CD4-positive, alpha-beta T cell treated with Interferon gamma for 1 hour (primary cell): ENCODE data around the gene LY86.

Source experiments
- DNase-seq: peaks from one replicate; pipeline ENCODE4 v3.0.0-alpha.2; 2020

Gene LY86

GRCh38 chr6:6570929-6571671 lies 17.4 kb upstream of the LY86 start:
- no peak for DNase-seq

DNA sequence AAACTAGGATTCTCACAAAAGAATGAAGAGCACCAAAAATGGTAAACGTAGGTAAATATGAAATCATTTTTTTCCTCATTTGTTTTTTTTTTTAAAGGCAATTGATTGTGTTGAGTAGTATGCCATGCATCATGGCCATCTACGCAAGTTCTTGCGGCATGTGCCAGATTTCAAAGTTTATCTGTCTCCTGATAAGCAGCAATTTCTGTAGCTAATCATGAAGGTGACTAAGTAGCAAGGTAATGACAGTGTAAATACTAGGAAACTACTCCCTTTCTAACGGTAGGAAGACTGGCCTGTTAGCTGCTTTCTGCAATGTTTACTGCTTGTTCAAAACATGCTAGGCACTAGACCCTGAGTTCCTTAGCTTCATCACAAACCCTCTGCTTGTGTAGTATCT lies 13.4 kb upstream of the LY86 start:
- DNase-seq, result no peak

DNA sequence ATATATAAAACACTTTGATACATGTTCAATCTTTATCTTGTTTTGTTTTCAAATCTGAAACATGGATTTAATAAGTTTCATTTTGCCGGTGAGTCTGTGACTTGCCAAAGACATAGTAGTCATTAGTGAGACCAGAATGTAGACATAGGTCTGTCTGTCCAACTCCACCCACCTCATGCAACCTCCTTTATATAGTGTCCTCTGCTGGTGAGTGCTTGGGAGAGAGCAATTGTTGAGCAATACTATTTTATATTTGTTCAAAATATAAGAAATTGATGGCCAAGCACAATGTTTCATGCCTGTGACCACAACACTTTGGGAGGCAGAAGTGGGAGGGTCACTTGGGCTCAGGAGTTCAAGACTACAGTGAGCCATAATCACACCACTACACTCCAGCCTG lies 10.8 kb upstream of the LY86 start:
- DNase-seq, result no peak

DNA sequence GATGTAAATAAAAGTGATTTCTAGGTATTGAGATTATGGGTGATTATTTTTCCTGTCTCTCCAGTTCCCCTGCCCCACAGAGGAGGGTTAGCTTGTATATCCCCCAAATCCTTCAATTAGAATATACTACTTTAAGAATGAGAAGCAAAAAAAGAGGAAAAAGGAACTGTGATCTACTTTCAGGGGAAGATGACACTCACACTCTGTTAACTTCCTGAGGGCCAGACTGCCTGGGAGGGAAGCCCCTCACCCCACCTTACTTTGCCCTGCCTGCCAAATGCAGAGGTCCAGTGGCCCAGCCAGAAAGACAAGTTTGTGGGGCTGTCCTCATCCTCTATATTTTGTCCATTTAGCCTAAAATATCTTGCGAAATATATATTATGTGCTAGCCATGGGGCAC lies 9.2 kb upstream of the LY86 start:
- no peak for DNase-seq

- no peak for DNase-seq
Measured at GRCh38 chr6:6580225-6580856, 8.2 kb upstream of the LY86 start.

DNA sequence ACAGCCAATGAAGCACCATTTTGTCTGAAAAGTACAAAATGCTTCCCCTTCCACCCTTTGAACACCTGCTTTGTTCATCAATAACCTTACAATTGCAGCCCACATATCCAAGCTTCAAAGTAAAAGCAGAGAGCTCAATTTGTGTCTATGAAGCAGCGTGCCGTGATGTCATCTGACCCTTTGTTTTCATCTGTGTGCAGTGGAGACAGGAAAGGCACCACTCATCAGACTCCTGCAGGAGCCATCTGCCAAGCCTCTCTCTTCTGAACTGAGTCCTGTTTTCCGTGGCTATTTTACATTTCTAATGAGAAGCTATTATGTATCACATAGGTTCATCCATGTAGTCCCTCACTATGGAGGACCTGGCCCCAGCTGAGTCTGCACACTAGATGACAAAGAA lies 7.5 kb upstream of the LY86 start:
- peak; percentile 23 for DNase-seq

- DNase-seq, result no peak
Measured at GRCh38 chr6:6582131-6582530, 6.4 kb upstream of the LY86 start.

DNA sequence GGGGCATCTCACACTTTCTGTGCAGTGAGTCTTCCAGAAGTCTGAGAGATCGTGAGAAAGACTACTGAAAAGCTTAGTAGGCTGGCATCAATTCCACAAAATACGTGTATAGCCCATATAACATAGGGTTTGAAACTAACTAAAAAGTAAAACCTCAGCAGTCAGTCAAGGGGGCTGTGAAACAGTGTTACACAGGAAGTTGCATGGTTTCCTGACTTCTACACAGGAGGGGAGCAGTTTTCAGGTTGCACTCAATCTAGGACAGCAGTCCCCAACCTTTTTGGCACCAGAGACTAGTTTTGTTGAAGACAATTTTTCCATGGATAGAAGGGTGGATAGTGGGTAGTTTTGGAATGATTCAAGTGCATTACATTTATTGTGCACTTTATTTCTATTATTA lies 4.7 kb upstream of the LY86 start:
- DNase-seq, result no peak

GRCh38 chr6:6584310-6585002 lies 4.1 kb upstream of the LY86 start:
- DNase-seq, result no peak

GRCh38 chr6:6585003-6585311 lies 3.6 kb upstream of the LY86 start:
- DNase-seq, result no peak

DNA sequence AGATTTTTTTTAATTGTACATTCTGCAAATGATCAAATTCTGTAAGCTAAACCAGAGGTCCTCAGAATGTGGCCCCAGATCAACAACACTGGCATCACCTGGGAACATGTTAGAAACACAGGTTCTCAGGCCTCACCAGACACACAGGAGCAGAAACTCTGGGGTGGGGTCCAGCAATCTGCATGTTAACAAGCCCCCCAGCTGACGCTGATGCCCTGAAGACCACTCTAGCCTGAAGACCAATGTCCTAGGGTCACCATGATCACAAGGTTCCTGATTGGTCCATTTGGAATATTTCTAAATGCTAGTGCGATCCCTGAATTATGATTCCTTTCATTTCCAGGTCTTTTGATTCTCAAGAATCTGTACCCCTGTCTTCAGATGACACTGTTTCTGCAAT lies 2.4 kb upstream of the LY86 start:
- no peak for DNase-seq

GRCh38 chr6:6586671-6587526 lies 1.6 kb upstream of the LY86 start:
- DNase-seq, result peak; percentile 33

DNA sequence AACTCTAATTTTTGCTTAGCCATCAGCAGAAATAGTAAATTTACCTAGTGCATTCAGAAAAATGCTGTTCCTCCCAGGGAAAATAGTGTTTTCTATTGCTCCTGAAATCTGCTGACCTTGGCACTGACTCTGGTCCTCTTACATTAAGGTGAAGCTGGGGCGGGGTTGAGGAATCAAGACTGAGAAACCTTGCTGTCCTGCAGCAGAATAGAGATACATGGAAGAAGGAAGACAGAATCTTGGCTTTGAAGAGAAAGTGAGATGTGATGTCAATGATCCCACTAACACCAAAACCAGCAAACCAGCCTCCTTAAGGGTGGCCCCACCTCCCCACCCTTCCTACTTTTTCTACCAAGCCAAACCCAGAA lies 840 bp upstream of the LY86 start:
- DNase-seq, result no peak

- no peak for DNase-seq
Measured at GRCh38 chr6:6588924-6589709, 597 bp downstream of the LY86 start.

DNA sequence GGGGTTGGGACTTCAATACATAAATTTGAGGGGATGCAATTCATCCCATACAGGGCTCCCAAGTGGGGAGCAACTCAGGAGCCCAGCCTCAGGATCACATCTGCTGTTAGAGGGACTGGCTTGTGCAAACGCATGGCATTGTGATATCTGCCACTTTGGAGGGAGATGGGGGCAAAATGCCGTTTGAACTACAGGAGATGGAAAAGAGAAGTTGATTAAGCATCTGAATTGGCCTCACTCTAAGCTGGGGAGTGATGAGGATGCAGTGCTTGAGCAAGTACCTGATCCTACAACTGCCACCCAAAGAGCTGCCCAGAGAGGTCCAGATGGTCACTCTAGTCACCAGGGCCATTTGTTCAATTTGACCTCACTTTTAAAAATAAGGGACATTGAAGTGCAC lies 2.0 kb downstream of the LY86 start:
- no peak for DNase-seq

GRCh38 chr6:6591778-6592465 lies 3.4 kb downstream of the LY86 start:
- DNase-seq, result peak; percentile 54

- no peak for DNase-seq
Measured at GRCh38 chr6:6592826-6593475, 4.4 kb downstream of the LY86 start.

DNA sequence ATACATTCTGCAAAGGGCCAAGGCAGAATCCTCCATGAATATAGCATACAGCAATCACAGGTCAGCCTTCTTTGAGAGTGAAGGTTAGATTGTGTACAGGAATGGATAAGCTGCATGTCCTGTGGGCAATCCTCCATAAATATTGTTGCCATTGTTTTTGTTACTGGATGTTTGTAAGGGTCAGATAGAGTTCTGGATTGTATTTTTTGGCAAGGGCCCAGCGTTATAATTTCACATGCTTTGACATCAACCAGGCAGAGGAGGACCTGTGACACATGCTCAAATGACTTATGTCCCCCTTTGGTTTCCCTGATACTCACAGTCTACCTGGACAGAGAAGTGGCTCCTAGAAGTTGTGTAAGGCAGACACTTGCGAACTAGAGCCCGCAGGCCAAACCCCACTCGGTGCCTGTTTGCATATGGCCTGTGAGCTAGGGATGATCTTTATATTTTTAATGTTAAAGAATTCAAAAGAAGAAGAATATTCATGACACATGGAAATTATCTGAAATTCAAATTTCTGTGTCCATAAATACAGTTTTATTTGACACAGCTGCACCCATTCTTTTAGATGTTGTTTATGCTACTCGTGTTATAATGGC lies 5.4 kb downstream of the LY86 start:
- DNase-seq, result no peak

- no peak for DNase-seq
Measured at GRCh38 chr6:6595025-6595424, 6.5 kb downstream of the LY86 start.

DNA sequence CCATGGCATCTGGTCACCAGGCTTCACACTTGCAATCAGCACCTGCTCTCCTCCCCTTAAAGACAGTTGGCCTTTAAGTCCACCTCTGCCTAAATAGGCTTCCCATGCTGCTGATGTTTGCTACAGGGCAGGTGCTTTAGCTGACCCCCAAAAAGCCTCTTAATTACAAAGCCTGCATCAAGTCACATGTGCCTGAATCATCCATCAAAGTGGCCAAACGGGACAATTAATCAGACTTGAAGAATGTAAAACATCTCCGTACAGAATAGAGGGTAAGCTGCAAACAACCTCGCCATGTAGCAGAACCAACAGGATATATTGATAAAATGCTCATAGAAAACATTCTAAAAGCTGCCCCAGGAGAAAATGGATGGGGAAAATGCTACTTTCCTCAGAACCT lies 7.4 kb downstream of the LY86 start:
- DNase-seq, result no peak
